ENCODE results near the gene SERTAD1.

SERTAD1 gene

GRCh38 chr19:40377876-40378385 lies 47.9 kb downstream of the SERTAD1 start:
- Histone ChIP-seq H3K4me1 (no peaks in the 10 kb centered on the region), H3K36me3 (replicated peaks) (no peaks in the 10 kb centered on the region), H3K9me3 (no peaks in the 10 kb centered on the region), H3K4me3 (no peak overlapping the region), H3K27me3 (ENCODE audit: low read depth) (no peaks in the 10 kb centered on the region)
- in situ Hi-C loops (cut with MboI; ENCODE audit: low sequenced_read_pairs), result no loop called here
- no peak for DNase-seq (ENCODE audit: low spot score in 2 of 2)

- no peak for DNase-seq (ENCODE audit: low spot score in 2 of 2)
- no peaks in the 10 kb centered on the region for H3K27me3 ChIP-seq (ENCODE audit: low read depth)
- no peaks in the 10 kb centered on the region for H3K4me1 ChIP-seq
- H3K9me3 ChIP-seq, result no peaks in the 10 kb centered on the region
- in situ Hi-C loops (cut with MboI; ENCODE audit: low sequenced_read_pairs), result no loop called here
- H3K4me3 ChIP-seq, result no peak overlapping the region
- H3K36me3 ChIP-seq (replicated peaks), result no peaks in the 10 kb centered on the region
These were observed 49.4 kb downstream of the SERTAD1 start for GRCh38 chr19:40376286-40376862.

- Histone ChIP-seq H3K4me3 (no peak overlapping the region), H3K27me3 (ENCODE audit: low read depth) (no peaks in the 10 kb centered on the region), H3K4me1 (no peaks in the 10 kb centered on the region), H3K36me3 (replicated peaks) (no peaks in the 10 kb centered on the region), H3K9me3 (no peaks in the 10 kb centered on the region)
- no peak for DNase-seq (ENCODE audit: low spot score in 2 of 2)
- in situ Hi-C loops (cut with MboI; ENCODE audit: low sequenced_read_pairs), result no loop called here
These were observed 51.7 kb downstream of the SERTAD1 start for GRCh38 chr19:40374084-40374483.

- DNase-seq (ENCODE audit: low spot score in 2 of 2), result no peak
- no peaks in the 10 kb centered on the region for H3K4me1 ChIP-seq
- H3K4me3 ChIP-seq, result no peak overlapping the region
- no peaks in the 10 kb centered on the region for H3K27me3 ChIP-seq (ENCODE audit: low read depth)
- in situ Hi-C loops (cut with MboI; ENCODE audit: low sequenced_read_pairs), result no loop called here
- H3K36me3 ChIP-seq (replicated peaks), result no peaks in the 10 kb centered on the region; the same call in 1 of the 2 replicates
- no peaks in the 10 kb centered on the region for H3K9me3 ChIP-seq
These were observed 54.0 kb downstream of the SERTAD1 start for GRCh38 chr19:40371802-40372122.

Data from HAP-1 (cell line).